Uterus (tissue), 4 donors: ENCODE data around the gene KICS2. TPM values are rescaled to one million over a fixed set of nuclear protein-coding genes. Genes with fewer than 3 reads are reported as not detected.
A peak's percentile ranks its signal among the peaks of the same experiment; 100 is the strongest.

Experiments used
- DNase-seq, 2 donors: peaks; one replicate each; pipeline ENCODE4 v3.0.0-alpha.2; 2019 to 2020
- H3K27ac ChIP-seq, 2 donors: fragments of 200-600 bp; sonication (generic); 1 replicate in 1 of 2; 2 replicates in 1 of 2; pipeline ENCODE4 v1.5.1; 2016 to 2018
- H3K27me3 ChIP-seq, 2 donors: fragments of 200-600 bp; sonication (generic); one replicate each; pipeline ENCODE4 v1.5.1; 2018 to 2019; ENCODE audit warnings: control low read depth in 1 of 2
- H3K36me3 ChIP-seq, 2 donors: fragments of 200-600 bp; sonication (generic); one replicate each; pipeline ENCODE4 v1.5.1; 2019; ENCODE audit warnings: control low read depth in 1 of 2
- H3K4me1 ChIP-seq, 2 donors: fragments of 200-600 bp; sonication (generic); one replicate each; pipeline ENCODE4 v1.5.1; 2018 to 2019; ENCODE audit warnings: control low read depth in 1 of 2
- H3K4me3 ChIP-seq, 2 donors: fragments of 200-600 bp; sonication (generic); 1 replicate in 1 of 2; 2 replicates in 1 of 2; pipeline ENCODE4 v1.5.1; 2018 to 2019; ENCODE audit warnings: mild to moderate bottlenecking in 1 of 2
- H3K9me3 ChIP-seq, 2 donors: fragments of 200-600 bp; sonication (generic); one replicate each; pipeline ENCODE4 v1.5.1; 2019; ENCODE audit warnings: control low read depth in 1 of 2
- CTCF ChIP-seq, 4 experiments: fragments of 200-600 bp in 2 of 4; fragments of 450-650 bp in 2 of 4; sonication (generic) in 2 of 4; IDR thresholded peaks; one replicate each; pipeline ENCODE4 v1.5.1; 2016 to 2019; ENCODE audit warnings: antibody characterized with exemption in 4 of 4, mild to moderate bottlenecking in 2 of 4, moderate library complexity in 1 of 4
- POLR2A ChIP-seq, 2 donors: fragments of 450-650 bp; IDR thresholded peaks; one replicate each; pipeline ENCODE4 v1.6.1; 2016; ENCODE audit warnings: antibody characterized with exemption in 2 of 2, mild to moderate bottlenecking in 1 of 2, moderate library complexity in 1 of 2
- intact Hi-C: fragments of 100-400 bp; cut with DNase I; formaldehyde crosslinking; loops from one replicate; pipeline ENCODE4 v1.15.1; 2023; ENCODE audit warnings: low total_unique reads
- total RNA-seq, 4 donors: library from RNA; depleted of rRNA in 3 of 4; stranded (reverse); fragments of >200 nt in 3 of 4; gene quantifications; one replicate each; pipeline versions ENCODE4 v1.1.0 to v1.2.4, GENCODE V29; 2014 to 2023
- donor health status: DM: yes; HTN: yes; CAD: no.

The KICS2 gene
- total RNA-seq, 4 donors from 2014 or later, result 0.51 to 9.0 (median 6.6) TPM

- Histone ChIP-seq H3K27me3 (no peaks in the 10 kb centered on the region), H3K9me3 (no peaks in the 10 kb centered on the region), H3K27ac (no peak overlapping the region), H3K4me3 (no peak overlapping the region), H3K4me1 (no peaks in the 10 kb centered on the region), H3K36me3 (no peaks in the 10 kb centered on the region)
- TF ChIP-seq POLR2A (IDR thresholded peaks at IDR 0.05) (no peak), CTCF (IDR thresholded peaks at IDR 0.05) (no peak)
- no peak for DNase-seq
- intact Hi-C loops, result no loop called here
Observed at GRCh38 chr12:64261813-64262212, 39.7 kb upstream of the KICS2 start.

GRCh38 chr12:64258576-64258975 is 36.5 kb upstream of the KICS2 start:
- Histone ChIP-seq H3K4me1 (no peaks in the 10 kb centered on the region), H3K9me3 (no peaks in the 10 kb centered on the region), H3K27me3 (no peaks in the 10 kb centered on the region), H3K36me3 (no peaks in the 10 kb centered on the region), H3K27ac (no peak overlapping the region), H3K4me3 (no peak overlapping the region)
- no peak for DNase-seq
- no peak for TF ChIP-seq CTCF (IDR thresholded peaks at IDR 0.05)
- no peak for TF ChIP-seq POLR2A (IDR thresholded peaks at IDR 0.05)
- intact Hi-C loops, result loop anchor here (5.0 kb wide), 1 partner anchor 416 kb away; the partner anchor contains the start of gene SRGAP1

- no peak for DNase-seq
- intact Hi-C loops, result loop anchor here (5.0 kb wide), 1 partner anchor 414 kb away; the partner anchor contains the start of gene SRGAP1
- TF ChIP-seq CTCF (IDR thresholded peaks at IDR 0.05) (peak; percentile 77 to 80 (median 79)), POLR2A (IDR thresholded peaks at IDR 0.05) (no peak)
- Histone ChIP-seq H3K9me3 (no peaks in the 10 kb centered on the region), H3K4me1 (no peaks in the 10 kb centered on the region), H3K27ac (no peak overlapping the region), H3K36me3 (no peaks in the 10 kb centered on the region), H3K4me3 (no peak overlapping the region), H3K27me3 (no peaks in the 10 kb centered on the region)
Observed at GRCh38 chr12:64256166-64256800, 34.2 kb upstream of the KICS2 start.

- intact Hi-C loops, result loop anchor here (5.0 kb wide), 1 partner anchor 413 kb away; the partner anchor contains the start of gene SRGAP1
- TF ChIP-seq POLR2A (IDR thresholded peaks at IDR 0.05) (no peak), CTCF (IDR thresholded peaks at IDR 0.05) (no peak)
- no peaks in the 10 kb centered on the region for H3K4me1 ChIP-seq
- H3K36me3 ChIP-seq, result no peaks in the 10 kb centered on the region
- H3K9me3 ChIP-seq, result no peaks in the 10 kb centered on the region
- no peak overlapping the region for H3K4me3 ChIP-seq
- H3K27ac ChIP-seq, result no peak overlapping the region
- DNase-seq, result no peak
- no peaks in the 10 kb centered on the region for H3K27me3 ChIP-seq
Observed at GRCh38 chr12:64255249-64255648, 33.2 kb upstream of the KICS2 start.

- Histone ChIP-seq H3K4me3 (no peak overlapping the region), H3K27me3 (no peaks in the 10 kb centered on the region), H3K9me3 (no peaks in the 10 kb centered on the region), H3K4me1 (no peaks in the 10 kb centered on the region), H3K36me3 (no peaks in the 10 kb centered on the region), H3K27ac (peak overlapping the region; percentile 30 to 52)
- intact Hi-C loops, result no loop called here
- TF ChIP-seq POLR2A (IDR thresholded peaks at IDR 0.05) (no peak), CTCF (IDR thresholded peaks at IDR 0.05) (no peak)
- no peak for DNase-seq
Observed at GRCh38 chr12:64253356-64253755, 31.3 kb upstream of the KICS2 start.
